ENCODE results near the gene DOCK11. TPM values are rescaled to one million over a fixed set of nuclear protein-coding genes. Genes with fewer than 3 reads are reported as not detected.

Gene DOCK11
- total and polyA plus RNA-seq, 2 donors (not counting 1 experiment from before 2014, with no cell fraction given): 31.0 to 83.5 TPM

DNA sequence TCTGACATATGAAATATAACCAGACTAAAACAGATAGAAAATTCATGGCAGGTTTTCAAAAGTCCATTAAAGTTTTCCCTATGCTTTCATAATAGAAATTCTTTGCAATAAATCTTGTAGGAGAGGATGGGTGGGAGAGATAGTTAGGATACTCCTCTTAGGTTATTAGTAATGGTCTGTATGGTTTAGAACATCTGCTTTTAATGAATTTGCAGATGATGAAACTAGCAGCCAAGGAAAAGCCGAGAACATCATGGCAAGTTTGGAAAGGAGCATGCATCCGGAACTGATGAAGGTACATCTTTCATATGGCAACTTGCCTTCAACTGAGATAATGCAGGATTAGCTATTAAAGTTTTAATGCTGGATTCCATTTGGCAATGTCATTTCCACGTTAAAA lies 70.7 kb downstream of the DOCK11 start:
- Histone ChIP-seq H3K4me1 (ENCODE audit: control insufficient read depth in 2 of 2, insufficient read depth in 2 of 2, low read length in 2 of 2) (no peaks in the 10 kb centered on the region), H2AFZ (ENCODE audit: insufficient read depth, low read depth, low read length, poor library complexity, severe bottlenecking) (no peak overlapping the region), H3K4me2 (replicated peaks; ENCODE audit: low read depth, low read length, poor library complexity, severe bottlenecking) (no peak overlapping the region), H3K4me3 (ENCODE audit: control extremely low read depth in 1 of 5, extremely low read depth in 1 of 5, insufficient read depth in 1 of 5, low read depth in 2 of 5, low read length in 4 of 5) (no peak overlapping the region), H3K79me2 (ENCODE audit: control insufficient read depth, insufficient read depth, low read length) (no peaks in the 10 kb centered on the region), H3K9ac (ENCODE audit: low read length) (no peak overlapping the region), H3K27ac (ENCODE audit: low read length in 2 of 2) (no peak overlapping the region), H3K36me3 (replicated peaks in 1 of 2; ENCODE audit: control extremely low read depth in 1 of 2, control insufficient read depth in 1 of 2, extremely low read depth in 1 of 2, insufficient read depth in 2 of 2, low read length in 1 of 2) (peaks cover 0 to 48% of the 10 kb centered on the region in 2 experiments), H4K20me1 (ENCODE audit: control insufficient read depth, insufficient read depth, low read length, poor library complexity, severe bottlenecking) (no peaks in the 10 kb centered on the region), H3K9me3 (ENCODE audit: control extremely low read depth in 1 of 3, control insufficient read depth in 2 of 3, insufficient read depth in 1 of 3, low read length in 2 of 3) (no peaks in the 10 kb centered on the region), H3K27me3 (replicated peaks in 1 of 4; ENCODE audit: control extremely low read depth in 1 of 4, control insufficient read depth in 3 of 4, insufficient read depth in 4 of 4, low read length in 3 of 4) (no peaks in the 10 kb centered on the region)
- ChIA-PET POLR2A (interaction anchor here (1.0 kb wide), 1 partner anchor 35 kb away, joined by 4 read pairs; no protein-coding TSS in a partner anchor), CTCF (no interaction called here)
- H3K4me3 Mint-ChIP-seq: no peak overlapping the region
- no peak for DNase-seq
- no peaks in the 10 kb centered on the region for H3K4me1 Mint-ChIP-seq
- no peaks in the 10 kb centered on the region for H3K27me3 Mint-ChIP-seq
- H3K9me3 Mint-ChIP-seq (ENCODE audit: insufficient read depth): no peaks in the 10 kb centered on the region
- TF ChIP-seq EZH2 (IDR thresholded peaks at IDR 0.05; ENCODE audit: borderline replicate concordance, insufficient read depth, low read depth, low read length, poor library complexity, severe bottlenecking) (no peak), CTCF (IDR thresholded peaks at IDR 0.05) (no peak)
- intact Hi-C loops (cut with micrococcal nuclease): no loop called here
- H3K27ac Mint-ChIP-seq: no peak overlapping the region
- ATAC-seq (ENCODE audit: low read depth): no peak
- WGBS (ENCODE audit: insufficient coverage): no CpG with 5 or more reads among the region's 3 CpGs

- H3K27me3 ChIP-seq (replicated peaks in 1 of 4; ENCODE audit: control extremely low read depth in 1 of 4, control insufficient read depth in 3 of 4, insufficient read depth in 4 of 4, low read length in 3 of 4): no peaks in the 10 kb centered on the region
- CTCF ChIA-PET: no interaction called here
- H3K79me2 ChIP-seq (ENCODE audit: control insufficient read depth, insufficient read depth, low read length): no peaks in the 10 kb centered on the region
- DNase-seq (no peak), ATAC-seq (ENCODE audit: low read depth) (no peak)
- 100% methylated on average over 1 of the region's 3 CpGs for WGBS (ENCODE audit: insufficient coverage)
- H3K27ac ChIP-seq (ENCODE audit: low read length in 2 of 2): no peak overlapping the region
- H3K27me3 Mint-ChIP-seq: no peaks in the 10 kb centered on the region
- H3K4me3 Mint-ChIP-seq: no peak overlapping the region
- POLR2A ChIA-PET: no interaction called here
- no peak overlapping the region for H2AFZ ChIP-seq (ENCODE audit: insufficient read depth, low read depth, low read length, poor library complexity, severe bottlenecking)
- H3K4me1 Mint-ChIP-seq: no peaks in the 10 kb centered on the region
- H3K4me2 ChIP-seq (replicated peaks; ENCODE audit: low read depth, low read length, poor library complexity, severe bottlenecking): no peak overlapping the region
- H4K20me1 ChIP-seq (ENCODE audit: control insufficient read depth, insufficient read depth, low read length, poor library complexity, severe bottlenecking): no peaks in the 10 kb centered on the region
- no peak overlapping the region for H3K9ac ChIP-seq (ENCODE audit: low read length)
- H3K4me1 ChIP-seq (ENCODE audit: control insufficient read depth in 2 of 2, insufficient read depth in 2 of 2, low read length in 2 of 2): no peaks in the 10 kb centered on the region
- no peak overlapping the region for H3K4me3 ChIP-seq (ENCODE audit: control extremely low read depth in 1 of 5, extremely low read depth in 1 of 5, insufficient read depth in 1 of 5, low read depth in 2 of 5, low read length in 4 of 5)
- TF ChIP-seq CTCF (IDR thresholded peaks at IDR 0.05) (no peak), EZH2 (IDR thresholded peaks at IDR 0.05; ENCODE audit: borderline replicate concordance, insufficient read depth, low read depth, low read length, poor library complexity, severe bottlenecking) (no peak)
- H3K27ac Mint-ChIP-seq: no peak overlapping the region
- H3K9me3 ChIP-seq (ENCODE audit: control extremely low read depth in 1 of 3, control insufficient read depth in 2 of 3, insufficient read depth in 1 of 3, low read length in 2 of 3): no peaks in the 10 kb centered on the region
- intact Hi-C loops (cut with micrococcal nuclease): no loop called here
- H3K36me3 ChIP-seq (replicated peaks in 1 of 2; ENCODE audit: control extremely low read depth in 1 of 2, control insufficient read depth in 1 of 2, extremely low read depth in 1 of 2, insufficient read depth in 2 of 2, low read length in 1 of 2): peaks cover 0 to 51% of the 10 kb centered on the region in 2 experiments
- H3K9me3 Mint-ChIP-seq (ENCODE audit: insufficient read depth): no peaks in the 10 kb centered on the region
Observed at GRCh38 chrX:118569676-118570075, 74.1 kb downstream of the DOCK11 start.
